SK-N-MC (cell line): ENCODE data around the gene SLC25A28.

ENCODE experiments used
- EZH2 ChIP-seq: fragments of 200-600 bp; sonication (generic); IDR thresholded peaks from one replicate; pipeline ENCODE4 v1.6.1; 2017; ENCODE audit warnings: antibody characterized with exemption
- POLR2AphosphoS5 ChIP-seq: IDR thresholded peaks from 2 replicates; pipeline ENCODE4 v1.6.1; 2012; ENCODE audit warnings: mild to moderate bottlenecking, low read depth, low read length, borderline replicate concordance

GRCh38 chr10:99565166-99565565 is 55.1 kb downstream of the SLC25A28 start:
- TF ChIP-seq EZH2 (no peak), POLR2AphosphoS5 (no peak)
